Measurements from ENCODE around the gene CCT3. TPM values are rescaled to one million over a fixed set of nuclear protein-coding genes. Genes with fewer than 3 reads are reported as not detected.

The CCT3 gene
- total RNA-seq, 1 donor from 2014 or later, result 360 TPM

DNA sequence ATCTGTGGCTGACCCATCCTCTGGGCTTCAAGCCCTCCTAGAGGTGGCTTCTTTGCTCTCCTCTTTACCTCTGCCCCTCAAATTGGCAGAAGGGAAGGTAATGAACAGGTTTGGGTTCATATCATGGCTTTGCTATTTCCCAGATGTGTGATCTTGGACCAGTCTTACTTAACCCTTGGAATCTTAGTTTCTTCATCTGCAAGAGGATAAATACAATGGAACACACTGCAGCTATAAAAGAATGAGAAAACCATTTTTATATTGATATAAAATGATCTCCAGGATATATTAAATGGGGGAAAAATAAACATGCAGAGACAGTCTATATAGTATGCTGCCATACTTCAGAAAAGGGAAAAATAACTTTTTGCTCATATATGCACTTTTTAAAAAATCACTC is 48.2 kb downstream of the CCT3 start:
- Histone ChIP-seq H3K4me3 (ENCODE audit: insufficient read depth, low read depth, low read length) (no peak overlapping the region), H3K9me3 (ENCODE audit: insufficient read depth, low read depth, low read length) (no peaks in the 10 kb centered on the region), H3K27ac (ENCODE audit: low read depth, low read length) (no peak overlapping the region), H3K79me2 (ENCODE audit: insufficient read depth, low read length) (peaks cover 6% of the 10 kb centered on the region), H2AFZ (ENCODE audit: low read depth, low read length) (no peak overlapping the region), H3K4me1 (ENCODE audit: insufficient read depth, low read length) (peaks cover 4% of the 10 kb centered on the region), H4K20me1 (ENCODE audit: insufficient read depth, low read length) (no peaks in the 10 kb centered on the region), H3K27me3 (ENCODE audit: insufficient read depth, low read length) (no peaks in the 10 kb centered on the region), H3K4me2 (ENCODE audit: low read length) (no peak overlapping the region), H3K36me3 (ENCODE audit: insufficient read depth, low read length) (no peaks in the 10 kb centered on the region), H3K9ac (ENCODE audit: low read length) (no peak overlapping the region)
- Mint-ChIP-seq H3K4me3 (ENCODE audit: unreplicated experiment) (peak overlapping the region; percentile 22), H3K27me3 (ENCODE audit: low read depth, unreplicated experiment) (no peaks in the 10 kb centered on the region), H3K36me3 (ENCODE audit: low read depth, unreplicated experiment) (peaks cover 11% of the 10 kb centered on the region), H3K4me1 (ENCODE audit: low read depth, unreplicated experiment) (no peaks in the 10 kb centered on the region), H3K27ac (ENCODE audit: unreplicated experiment) (no peak overlapping the region), H3K9me3 (ENCODE audit: unreplicated experiment) (no peaks in the 10 kb centered on the region)
- DNase-seq (ENCODE audit: low read depth), result no peak
- no peak for TF ChIP-seq EZH2 (IDR thresholded peaks at IDR 0.05; ENCODE audit: insufficient read depth, low read length)
- TF ChIP-seq, protein P1, sequence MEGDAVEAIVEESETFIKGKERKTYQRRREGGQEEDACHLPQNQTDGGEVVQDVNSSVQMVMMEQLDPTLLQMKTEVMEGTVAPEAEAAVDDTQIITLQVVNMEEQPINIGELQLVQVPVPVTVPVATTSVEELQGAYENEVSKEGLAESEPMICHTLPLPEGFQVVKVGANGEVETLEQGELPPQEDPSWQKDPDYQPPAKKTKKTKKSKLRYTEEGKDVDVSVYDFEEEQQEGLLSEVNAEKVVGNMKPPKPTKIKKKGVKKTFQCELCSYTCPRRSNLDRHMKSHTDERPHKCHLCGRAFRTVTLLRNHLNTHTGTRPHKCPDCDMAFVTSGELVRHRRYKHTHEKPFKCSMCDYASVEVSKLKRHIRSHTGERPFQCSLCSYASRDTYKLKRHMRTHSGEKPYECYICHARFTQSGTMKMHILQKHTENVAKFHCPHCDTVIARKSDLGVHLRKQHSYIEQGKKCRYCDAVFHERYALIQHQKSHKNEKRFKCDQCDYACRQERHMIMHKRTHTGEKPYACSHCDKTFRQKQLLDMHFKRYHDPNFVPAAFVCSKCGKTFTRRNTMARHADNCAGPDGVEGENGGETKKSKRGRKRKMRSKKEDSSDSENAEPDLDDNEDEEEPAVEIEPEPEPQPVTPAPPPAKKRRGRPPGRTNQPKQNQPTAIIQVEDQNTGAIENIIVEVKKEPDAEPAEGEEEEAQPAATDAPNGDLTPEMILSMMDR (IDR thresholded peaks at IDR 0.05; ENCODE audit: insufficient read depth, low read depth, low read length), result no peak
- FAIRE-seq, result no peak

DNA sequence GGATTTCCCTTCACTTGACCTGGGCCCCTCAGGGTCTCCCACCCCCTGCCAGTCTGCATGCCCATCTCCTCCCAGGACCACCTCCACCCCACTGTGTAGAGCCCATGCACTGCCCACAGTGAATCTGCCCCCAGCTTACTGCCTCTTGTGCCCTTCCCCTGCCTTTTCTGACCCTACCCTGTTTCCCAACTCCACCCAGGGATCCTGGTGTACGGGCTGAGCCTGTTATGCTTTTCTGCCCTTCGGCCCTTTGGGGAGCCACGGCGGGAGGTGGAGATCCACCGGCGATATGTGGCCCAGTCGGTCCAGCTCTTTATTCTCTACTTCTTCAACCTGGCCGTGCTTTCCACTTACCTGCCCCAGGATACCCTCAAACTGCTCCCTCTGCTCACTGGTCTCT is 52.0 kb downstream of the CCT3 start:
- Histone ChIP-seq H3K4me3 (ENCODE audit: insufficient read depth, low read depth, low read length) (no peak overlapping the region), H3K4me1 (ENCODE audit: insufficient read depth, low read length) (peaks cover 16% of the 10 kb centered on the region), H3K79me2 (ENCODE audit: insufficient read depth, low read length) (peaks cover 22% of the 10 kb centered on the region), H4K20me1 (ENCODE audit: insufficient read depth, low read length) (peaks cover 12% of the 10 kb centered on the region), H3K27ac (ENCODE audit: low read depth, low read length) (no peak overlapping the region), H3K9ac (ENCODE audit: low read length) (no peak overlapping the region), H2AFZ (ENCODE audit: low read depth, low read length) (no peak overlapping the region), H3K36me3 (ENCODE audit: insufficient read depth, low read length) (no peaks in the 10 kb centered on the region), H3K4me2 (ENCODE audit: low read length) (no peak overlapping the region), H3K27me3 (ENCODE audit: insufficient read depth, low read length) (no peaks in the 10 kb centered on the region), H3K9me3 (ENCODE audit: insufficient read depth, low read depth, low read length) (no peaks in the 10 kb centered on the region)
- DNase-seq (ENCODE audit: low read depth), result no peak
- H3K36me3 Mint-ChIP-seq (ENCODE audit: low read depth, unreplicated experiment), result peaks cover 10% of the 10 kb centered on the region
- no peak overlapping the region for H3K4me3 Mint-ChIP-seq (ENCODE audit: unreplicated experiment)
- no peak overlapping the region for H3K27ac Mint-ChIP-seq (ENCODE audit: unreplicated experiment)
- no peaks in the 10 kb centered on the region for H3K27me3 Mint-ChIP-seq (ENCODE audit: low read depth, unreplicated experiment)
- no peaks in the 10 kb centered on the region for H3K9me3 Mint-ChIP-seq (ENCODE audit: unreplicated experiment)
- TF ChIP-seq EZH2 (IDR thresholded peaks at IDR 0.05; ENCODE audit: insufficient read depth, low read length), result no peak
- TF ChIP-seq, protein P1 (IDR thresholded peaks at IDR 0.05; ENCODE audit: insufficient read depth, low read depth, low read length), result no peak
- H3K4me1 Mint-ChIP-seq (ENCODE audit: low read depth, unreplicated experiment), result peaks cover 14% of the 10 kb centered on the region
- FAIRE-seq, result no peak

DNA sequence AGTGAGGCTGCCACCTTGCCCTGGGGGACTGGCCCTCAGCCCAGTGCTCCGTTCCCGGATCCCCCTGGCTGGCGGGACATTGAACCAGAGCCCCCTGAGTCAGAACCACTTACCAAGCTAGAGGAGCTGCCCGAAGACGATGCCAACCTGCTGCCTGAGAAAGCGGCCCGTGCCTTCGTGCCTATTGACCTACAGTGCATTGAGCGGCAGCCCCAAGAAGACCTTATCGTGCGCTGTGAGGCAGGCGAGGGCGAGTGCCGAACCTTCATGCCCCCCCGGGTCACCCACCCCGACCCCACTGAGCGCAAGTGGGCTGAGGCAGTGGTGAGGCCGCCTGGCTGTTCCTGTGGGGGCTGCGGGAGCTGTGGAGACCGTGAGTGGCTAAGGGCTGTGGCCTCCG is 52.7 kb downstream of the CCT3 start:
- TF ChIP-seq, protein P1 (IDR thresholded peaks at IDR 0.05; ENCODE audit: insufficient read depth, low read depth, low read length), result no peak
- no peak for TF ChIP-seq EZH2 (IDR thresholded peaks at IDR 0.05; ENCODE audit: insufficient read depth, low read length)
- Histone ChIP-seq H3K4me2 (ENCODE audit: low read length) (no peak overlapping the region), H3K36me3 (ENCODE audit: insufficient read depth, low read length) (no peaks in the 10 kb centered on the region), H3K9me3 (ENCODE audit: insufficient read depth, low read depth, low read length) (no peaks in the 10 kb centered on the region), H2AFZ (ENCODE audit: low read depth, low read length) (no peak overlapping the region), H3K27me3 (ENCODE audit: insufficient read depth, low read length) (no peaks in the 10 kb centered on the region), H3K9ac (ENCODE audit: low read length) (no peak overlapping the region), H3K4me3 (ENCODE audit: insufficient read depth, low read depth, low read length) (no peak overlapping the region), H3K27ac (ENCODE audit: low read depth, low read length) (no peak overlapping the region), H4K20me1 (ENCODE audit: insufficient read depth, low read length) (peaks cover 18% of the 10 kb centered on the region), H3K4me1 (ENCODE audit: insufficient read depth, low read length) (peaks cover 17% of the 10 kb centered on the region), H3K79me2 (ENCODE audit: insufficient read depth, low read length) (peaks cover 28% of the 10 kb centered on the region)
- no peaks in the 10 kb centered on the region for H3K27me3 Mint-ChIP-seq (ENCODE audit: low read depth, unreplicated experiment)
- DNase-seq (ENCODE audit: low read depth) (no peak), FAIRE-seq (no peak)
- no peak overlapping the region for H3K4me3 Mint-ChIP-seq (ENCODE audit: unreplicated experiment)
- no peak overlapping the region for H3K27ac Mint-ChIP-seq (ENCODE audit: unreplicated experiment)
- H3K4me1 Mint-ChIP-seq (ENCODE audit: low read depth, unreplicated experiment), result peaks cover 14% of the 10 kb centered on the region
- H3K9me3 Mint-ChIP-seq (ENCODE audit: unreplicated experiment), result no peaks in the 10 kb centered on the region
- peaks cover 10% of the 10 kb centered on the region for H3K36me3 Mint-ChIP-seq (ENCODE audit: low read depth, unreplicated experiment)

All from astrocyte (in vitro differentiated cells and primary cell).